ENCODE measurements around the gene CREBBP. TPM values are rescaled to one million over a fixed set of nuclear protein-coding genes. Genes with fewer than 3 reads are reported as not detected.
A peak's percentile ranks its signal among the peaks of the same experiment; 100 is the strongest.

The CREBBP gene
- total and polyA plus RNA-seq, 2 experiments from 2014 or later = 36.9 to 54.8 TPM

- peak; percentile 53 for ATAC-seq
- H3K36me3 Mint-ChIP-seq (ENCODE audit: low read depth) = no peaks in the 10 kb centered on the region
- peak; percentile 29 for DNase-seq (ENCODE audit: low spot score)
These were observed 29.5 kb upstream of the CREBBP start for GRCh38 chr16:3909791-3910583.

More at GRCh38 chr16:3909791-3910583, 29.5 kb upstream of the CREBBP start:
- H3F3A ChIP-seq (replicated peaks; ENCODE audit: low read depth) = no peaks in the 10 kb centered on the region
- H3K27me3 ChIP-seq (ENCODE audit: insufficient read depth) = no peaks in the 10 kb centered on the region
- H3K4me3 ChIP-seq = no peak overlapping the region
- no peaks in the 10 kb centered on the region for H3K36me3 ChIP-seq (ENCODE audit: insufficient read depth)
- 0 out of 2 replicates have a peak overlapping the region, but pooled peaks have one; percentile 10 for H2AFZ ChIP-seq
- H4K20me1 ChIP-seq (replicated peaks; ENCODE audit: insufficient read depth) = no peaks in the 10 kb centered on the region
- H3K9me2 ChIP-seq (ENCODE audit: insufficient read depth) = no peaks in the 10 kb centered on the region
- H3K27me3 Mint-ChIP-seq (ENCODE audit: insufficient read depth, low read depth, poor library complexity) = peaks cover 7% of the 10 kb centered on the region
- no peaks in the 10 kb centered on the region for H3K4me1 ChIP-seq (ENCODE audit: insufficient read depth)
- H3K4me3 Mint-ChIP-seq = no peak overlapping the region
- no peak overlapping the region for H3K27ac Mint-ChIP-seq
- peaks cover 2% of the 10 kb centered on the region; the same call in 1 of the 3 replicates for H3K4me1 Mint-ChIP-seq
- TF ChIP-seq CTCF (conservative IDR thresholded peaks at IDR 0.05; ENCODE audit: low read depth in 2 of 2) (no peak), POLR2AphosphoS5 (IDR thresholded peaks at IDR 0.05; ENCODE audit: low read depth) (no peak), STAT1 (IDR thresholded peaks at IDR 0.05; ENCODE audit: unreplicated experiment) (no peak), JUNB (IDR thresholded peaks at IDR 0.05; ENCODE audit: unreplicated experiment) (no peak), NANOG (IDR thresholded peaks at IDR 0.05; ENCODE audit: borderline replicate concordance) (no peak), ZNF114 (CRISPR knock-in tag; IDR thresholded peaks at IDR 0.05) (no peak), REST (IDR thresholded peaks at IDR 0.05; ENCODE audit: unreplicated experiment) (no peak), EZH2 (IDR thresholded peaks at IDR 0.05; ENCODE audit: low read depth, unreplicated experiment) (no peak), ZNF331 (CRISPR knock-in tag; IDR thresholded peaks at IDR 0.05; ENCODE audit: low read depth) (no peak), EZH2phosphoT487 (IDR thresholded peaks at IDR 0.05; ENCODE audit: unreplicated experiment) (no peak), ZNF462 (CRISPR knock-in tag; IDR thresholded peaks at IDR 0.05) (no peak), CREB1 (CRISPR knock-in tag; IDR thresholded peaks at IDR 0.05; ENCODE audit: low read depth) (no peak)
- TF ChIP-seq, protein P1, sequence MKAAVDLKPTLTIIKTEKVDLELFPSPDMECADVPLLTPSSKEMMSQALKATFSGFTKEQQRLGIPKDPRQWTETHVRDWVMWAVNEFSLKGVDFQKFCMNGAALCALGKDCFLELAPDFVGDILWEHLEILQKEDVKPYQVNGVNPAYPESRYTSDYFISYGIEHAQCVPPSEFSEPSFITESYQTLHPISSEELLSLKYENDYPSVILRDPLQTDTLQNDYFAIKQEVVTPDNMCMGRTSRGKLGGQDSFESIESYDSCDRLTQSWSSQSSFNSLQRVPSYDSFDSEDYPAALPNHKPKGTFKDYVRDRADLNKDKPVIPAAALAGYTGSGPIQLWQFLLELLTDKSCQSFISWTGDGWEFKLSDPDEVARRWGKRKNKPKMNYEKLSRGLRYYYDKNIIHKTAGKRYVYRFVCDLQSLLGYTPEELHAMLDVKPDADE (IDR thresholded peaks at IDR 0.05) = no peak
- H3K4me2 ChIP-seq = no peak overlapping the region
- H3K79me2 ChIP-seq (replicated peaks; ENCODE audit: insufficient read depth) = no peaks in the 10 kb centered on the region
- no peaks in the 10 kb centered on the region for H3K9me3 Mint-ChIP-seq
- H3K27ac ChIP-seq (ENCODE audit: low read depth) = no peak overlapping the region
